DOHH2 (cell line): ENCODE measurements around the gene NDUFA12.
"Not testable (repeated sequence)": the region's sequence is repeated elsewhere in the genome, so short reads cannot be mapped to it uniquely, and the experiment has no call there.

Source experiments
- H3F3A ChIP-seq: fragments of 200-600 bp; sonication (generic), shearing (Covaris generic); 2 replicates; pipeline ENCODE4 v1.6.0; 2016; ENCODE audit warnings: antibody characterized with exemption, mild to moderate bottlenecking; ENCODE audit not compliant: control insufficient read depth, insufficient read depth
- H3K27ac ChIP-seq: fragments of 200-600 bp; sonication (generic); 2 replicates; pipeline ENCODE4 v1.5.1; 2014; ENCODE audit warnings: low read depth, mild to moderate bottlenecking, low read length, moderate library complexity
- H3K27me3 ChIP-seq: fragments of 200-600 bp; sonication (generic); 2 replicates; pipeline ENCODE4 v1.6.1; 2014; ENCODE audit warnings: mild to moderate bottlenecking, low read length, mixed read lengths; ENCODE audit not compliant: control insufficient read depth
- H3K36me3 ChIP-seq: fragments of 200-600 bp; sonication (generic); 2 replicates; pipeline ENCODE4 v1.6.1; 2014; ENCODE audit warnings: mild to moderate bottlenecking, low read length, moderate library complexity, mixed read lengths; ENCODE audit not compliant: control insufficient read depth
- H3K4me1 ChIP-seq: fragments of 200-600 bp; sonication (generic); 2 replicates; pipeline ENCODE4 v1.6.1; 2014; ENCODE audit warnings: mild to moderate bottlenecking, low read length, mixed read lengths; ENCODE audit not compliant: control insufficient read depth
- H3K4me2 ChIP-seq: fragments of 200-600 bp; sonication (generic); 2 replicates; pipeline ENCODE4 v1.6.0; 2014; ENCODE audit warnings: mild to moderate bottlenecking, low read length, moderate library complexity
- H3K4me3 ChIP-seq: fragments of 200-600 bp; sonication (generic); 2 replicates; pipeline ENCODE4 v1.5.1; 2014; ENCODE audit warnings: mild to moderate bottlenecking, low read length, mixed read lengths
- H3K79me2 ChIP-seq: fragments of 200-600 bp; sonication (generic); 2 replicates; pipeline ENCODE4 v1.6.1; 2014; ENCODE audit warnings: mild to moderate bottlenecking, low read length, mixed read lengths; ENCODE audit not compliant: control insufficient read depth
- H3K9me2 ChIP-seq: fragments of 200-600 bp; sonication (generic); replicated peaks from 2 replicates; pipeline ENCODE4 v1.6.1; 2014; ENCODE audit warnings: mild to moderate bottlenecking, low read length, mixed read lengths; ENCODE audit not compliant: control insufficient read depth
- H3K9me3 ChIP-seq: fragments of 200-600 bp; sonication (generic); 2 replicates; pipeline ENCODE4 v1.6.1; 2014; ENCODE audit warnings: antibody characterized with exemption, low read length, mixed read lengths; ENCODE audit not compliant: control insufficient read depth, insufficient read depth
- H4K20me1 ChIP-seq: fragments of 200-600 bp; sonication (generic); 2 replicates; pipeline ENCODE4 v1.6.0; 2014; ENCODE audit warnings: low read depth, mild to moderate bottlenecking, antibody characterized with exemption, low read length, moderate library complexity; ENCODE audit not compliant: control insufficient read depth, insufficient read depth
- EZH2phosphoT487 ChIP-seq: fragments of 200-600 bp; sonication (generic); IDR thresholded peaks from 2 replicates; pipeline ENCODE4 v1.6.1; 2017; ENCODE audit warnings: borderline replicate concordance, mild to moderate bottlenecking, antibody characterized with exemption, low read length, moderate library complexity, mixed read lengths
- TF ChIP-seq, protein P1 (sequence below): fragments of 200-600 bp; sonication (generic); IDR thresholded peaks from one replicate; pipeline ENCODE4 v1.5.1; 2014; ENCODE audit warnings: antibody characterized with exemption, mild to moderate bottlenecking, low read depth, low read length; ENCODE audit not compliant: poor library complexity, severe bottlenecking

The NDUFA12 gene

GRCh38 chr12:94997061-94997460, 6.4 kb downstream of the NDUFA12 start:
- H3K9me2 ChIP-seq: no peaks in the 10 kb centered on the region
- H4K20me1 ChIP-seq: no peaks in the 10 kb centered on the region
- peaks cover 54% of the 10 kb centered on the region for H3K79me2 ChIP-seq
- H3K9me3 ChIP-seq: no peaks in the 10 kb centered on the region
- no peak overlapping the region for H3K27ac ChIP-seq
- no peaks in the 10 kb centered on the region for H3K27me3 ChIP-seq
- H3K4me1 ChIP-seq: peaks cover 25% of the 10 kb centered on the region
- no peak overlapping the region for H3K4me3 ChIP-seq
- no peak for TF ChIP-seq EZH2phosphoT487
- TF ChIP-seq, protein P1, sequence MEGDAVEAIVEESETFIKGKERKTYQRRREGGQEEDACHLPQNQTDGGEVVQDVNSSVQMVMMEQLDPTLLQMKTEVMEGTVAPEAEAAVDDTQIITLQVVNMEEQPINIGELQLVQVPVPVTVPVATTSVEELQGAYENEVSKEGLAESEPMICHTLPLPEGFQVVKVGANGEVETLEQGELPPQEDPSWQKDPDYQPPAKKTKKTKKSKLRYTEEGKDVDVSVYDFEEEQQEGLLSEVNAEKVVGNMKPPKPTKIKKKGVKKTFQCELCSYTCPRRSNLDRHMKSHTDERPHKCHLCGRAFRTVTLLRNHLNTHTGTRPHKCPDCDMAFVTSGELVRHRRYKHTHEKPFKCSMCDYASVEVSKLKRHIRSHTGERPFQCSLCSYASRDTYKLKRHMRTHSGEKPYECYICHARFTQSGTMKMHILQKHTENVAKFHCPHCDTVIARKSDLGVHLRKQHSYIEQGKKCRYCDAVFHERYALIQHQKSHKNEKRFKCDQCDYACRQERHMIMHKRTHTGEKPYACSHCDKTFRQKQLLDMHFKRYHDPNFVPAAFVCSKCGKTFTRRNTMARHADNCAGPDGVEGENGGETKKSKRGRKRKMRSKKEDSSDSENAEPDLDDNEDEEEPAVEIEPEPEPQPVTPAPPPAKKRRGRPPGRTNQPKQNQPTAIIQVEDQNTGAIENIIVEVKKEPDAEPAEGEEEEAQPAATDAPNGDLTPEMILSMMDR: no peak
- peaks cover 60% of the 10 kb centered on the region for H3K36me3 ChIP-seq
- no peak overlapping the region for H3K4me2 ChIP-seq
- no peaks in the 10 kb centered on the region for H3F3A ChIP-seq

GRCh38 chr12:94994312-94994711, 9.2 kb downstream of the NDUFA12 start:
- peaks cover 16% of the 10 kb centered on the region for H3K4me1 ChIP-seq
- peaks cover 50% of the 10 kb centered on the region for H3K36me3 ChIP-seq
- H3K4me3 ChIP-seq: no peak overlapping the region
- no peaks in the 10 kb centered on the region for H3F3A ChIP-seq
- no peak overlapping the region for H3K4me2 ChIP-seq
- H3K9me3 ChIP-seq: no peaks in the 10 kb centered on the region
- H4K20me1 ChIP-seq: no peaks in the 10 kb centered on the region
- H3K27me3 ChIP-seq: no peaks in the 10 kb centered on the region
- peaks cover 32% of the 10 kb centered on the region for H3K79me2 ChIP-seq
- TF ChIP-seq, protein P1: no peak
- no peak for TF ChIP-seq EZH2phosphoT487
- no peak overlapping the region for H3K27ac ChIP-seq
- H3K9me2 ChIP-seq: no peaks in the 10 kb centered on the region

DNA sequence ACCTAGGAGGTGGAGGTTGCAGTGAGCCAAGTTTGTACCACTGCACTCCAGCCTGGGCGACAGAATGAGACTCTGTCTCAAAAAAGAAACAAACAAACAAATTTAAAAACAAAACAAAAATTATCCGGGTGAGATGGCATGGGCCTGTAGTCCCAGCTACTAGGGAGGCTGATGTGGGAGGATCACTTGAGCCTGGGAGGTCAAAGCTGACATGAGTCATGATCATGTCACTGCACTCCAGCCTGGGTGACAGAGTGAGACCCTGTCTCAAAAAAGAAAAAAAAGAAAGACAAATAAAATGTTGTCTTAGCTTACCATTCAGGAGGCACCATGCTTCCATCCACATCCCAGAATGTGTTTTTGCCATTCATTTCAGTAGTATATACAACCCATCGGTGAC, 9.6 kb downstream of the NDUFA12 start:
- not testable (repeated sequence) for H3K4me2 ChIP-seq, H3K27ac ChIP-seq, H3K9me3 ChIP-seq, H3K27me3 ChIP-seq, H3K4me3 ChIP-seq, H3F3A ChIP-seq, H3K9me2 ChIP-seq, H4K20me1 ChIP-seq
- Histone ChIP-seq H3K36me3 (peaks cover 46% of the 10 kb centered on the region), H3K79me2 (peaks cover 30% of the 10 kb centered on the region), H3K4me1 (peaks cover 14% of the 10 kb centered on the region)

DNA sequence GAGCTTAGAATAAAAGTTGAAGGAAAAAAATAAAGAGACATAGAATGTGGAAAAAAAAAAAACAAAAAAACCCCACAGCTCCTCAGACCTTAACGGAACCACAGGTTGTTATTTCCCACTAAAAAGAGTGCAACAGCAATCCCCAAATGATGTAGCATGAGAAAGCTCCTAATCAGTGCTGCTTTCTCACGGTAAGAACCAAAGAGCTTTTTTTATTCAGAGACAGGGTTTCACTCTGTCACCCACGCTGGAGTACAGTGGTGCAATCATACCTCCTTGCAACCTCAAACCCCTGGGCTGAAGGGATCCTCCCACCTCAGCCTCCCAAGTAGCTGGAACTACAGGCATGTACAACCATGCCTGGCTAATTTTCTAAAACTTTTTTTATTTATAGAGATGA, 13.3 kb downstream of the NDUFA12 start:
- no peak for TF ChIP-seq EZH2phosphoT487
- TF ChIP-seq, protein P1: no peak
- peaks cover 15% of the 10 kb centered on the region for H3K79me2 ChIP-seq
- H3K27ac ChIP-seq: no peak overlapping the region
- H3F3A ChIP-seq: no peaks in the 10 kb centered on the region
- no peak overlapping the region for H3K4me3 ChIP-seq
- no peaks in the 10 kb centered on the region for H3K9me2 ChIP-seq
- no peaks in the 10 kb centered on the region for H3K27me3 ChIP-seq
- H3K4me2 ChIP-seq: no peak overlapping the region
- no peaks in the 10 kb centered on the region for H4K20me1 ChIP-seq
- H3K36me3 ChIP-seq: peaks cover 42% of the 10 kb centered on the region
- H3K9me3 ChIP-seq: no peaks in the 10 kb centered on the region
- peaks cover 5% of the 10 kb centered on the region for H3K4me1 ChIP-seq
